IMR-90 (cell line): ENCODE measurements around the gene CLEC19A.

Source experiments
- CHD1 ChIP-seq: IDR thresholded peaks from 2 replicates; pipeline ENCODE4 v1.6.1; 2012; ENCODE audit warnings: low read depth, low read length, improper control_type of control experiment
- MAFK ChIP-seq: IDR thresholded peaks from 2 replicates; pipeline ENCODE4 v1.6.1; 2012; ENCODE audit warnings: low read depth, low read length, improper control_type of control experiment
- MAZ ChIP-seq: IDR thresholded peaks from 2 replicates; pipeline ENCODE4 v1.6.1; 2012; ENCODE audit warnings: low read depth, mild to moderate bottlenecking, low read length, improper control_type of control experiment, moderate library complexity, borderline replicate concordance
- POLR2A ChIP-seq: IDR thresholded peaks from 2 replicates; pipeline ENCODE4 v1.6.1; 2012; ENCODE audit warnings: mild to moderate bottlenecking, low read depth, low read length
- RAD21 ChIP-seq: IDR thresholded peaks from 2 replicates; pipeline ENCODE4 v1.6.1; 2012; ENCODE audit warnings: low read length, improper control_type of control experiment
- RCOR1 ChIP-seq: IDR thresholded peaks from 2 replicates; pipeline ENCODE4 v1.6.1; 2012; ENCODE audit warnings: mild to moderate bottlenecking, low read length, improper control_type of control experiment; ENCODE audit not compliant: insufficient replicate concordance
- SMC3 ChIP-seq: fragments of 150-350 bp; IDR thresholded peaks from 2 replicates; pipeline ENCODE4 v1.6.1; 2016; ENCODE audit warnings: low read depth, mild to moderate bottlenecking, antibody characterized with exemption, low read length, moderate library complexity
- TF ChIP-seq, protein P1 (sequence below): conservative IDR thresholded peaks from 2 replicates; pipeline ENCODE4 v1.5.1; 2012; ENCODE audit warnings: mild to moderate bottlenecking, low read depth, low read length, improper control_type of control experiment

DNA sequence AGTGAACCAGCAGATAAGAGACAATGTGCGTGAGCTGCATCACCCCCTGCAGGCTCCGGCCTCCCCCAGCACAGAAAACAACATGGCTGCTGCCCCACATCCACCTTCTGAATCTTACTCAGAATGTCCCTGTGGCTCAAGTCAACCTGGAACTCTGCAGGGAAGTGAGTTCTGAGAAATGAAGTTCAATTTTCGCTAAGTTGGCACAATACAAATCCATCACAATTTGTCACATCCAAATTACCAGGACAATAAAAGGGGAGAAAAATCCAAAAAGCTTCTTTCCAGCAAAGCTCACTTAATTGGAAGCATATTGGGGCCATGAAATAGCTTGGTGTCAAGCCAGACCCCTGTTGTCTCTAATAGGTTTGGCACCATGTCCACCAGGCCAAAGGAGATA lies 38.1 kb downstream of the CLEC19A start:
- TF ChIP-seq, protein P1, sequence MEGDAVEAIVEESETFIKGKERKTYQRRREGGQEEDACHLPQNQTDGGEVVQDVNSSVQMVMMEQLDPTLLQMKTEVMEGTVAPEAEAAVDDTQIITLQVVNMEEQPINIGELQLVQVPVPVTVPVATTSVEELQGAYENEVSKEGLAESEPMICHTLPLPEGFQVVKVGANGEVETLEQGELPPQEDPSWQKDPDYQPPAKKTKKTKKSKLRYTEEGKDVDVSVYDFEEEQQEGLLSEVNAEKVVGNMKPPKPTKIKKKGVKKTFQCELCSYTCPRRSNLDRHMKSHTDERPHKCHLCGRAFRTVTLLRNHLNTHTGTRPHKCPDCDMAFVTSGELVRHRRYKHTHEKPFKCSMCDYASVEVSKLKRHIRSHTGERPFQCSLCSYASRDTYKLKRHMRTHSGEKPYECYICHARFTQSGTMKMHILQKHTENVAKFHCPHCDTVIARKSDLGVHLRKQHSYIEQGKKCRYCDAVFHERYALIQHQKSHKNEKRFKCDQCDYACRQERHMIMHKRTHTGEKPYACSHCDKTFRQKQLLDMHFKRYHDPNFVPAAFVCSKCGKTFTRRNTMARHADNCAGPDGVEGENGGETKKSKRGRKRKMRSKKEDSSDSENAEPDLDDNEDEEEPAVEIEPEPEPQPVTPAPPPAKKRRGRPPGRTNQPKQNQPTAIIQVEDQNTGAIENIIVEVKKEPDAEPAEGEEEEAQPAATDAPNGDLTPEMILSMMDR: no peak
- no peak for TF ChIP-seq POLR2A
- TF ChIP-seq MAZ: no peak
- TF ChIP-seq MAFK: 0 out of 2 replicates have a peak, but pooled peaks have one; percentile 13
- TF ChIP-seq SMC3: no peak
- TF ChIP-seq RCOR1: no peak
- TF ChIP-seq RAD21: no peak
- no peak for TF ChIP-seq CHD1
